ENCODE measurements around the gene AHSG. TPM values are rescaled to one million over a fixed set of nuclear protein-coding genes. Genes with fewer than 3 reads are reported as not detected.

Gene AHSG
- total RNA-seq, 1 experiment from 2014 or later, result not detected

DNA sequence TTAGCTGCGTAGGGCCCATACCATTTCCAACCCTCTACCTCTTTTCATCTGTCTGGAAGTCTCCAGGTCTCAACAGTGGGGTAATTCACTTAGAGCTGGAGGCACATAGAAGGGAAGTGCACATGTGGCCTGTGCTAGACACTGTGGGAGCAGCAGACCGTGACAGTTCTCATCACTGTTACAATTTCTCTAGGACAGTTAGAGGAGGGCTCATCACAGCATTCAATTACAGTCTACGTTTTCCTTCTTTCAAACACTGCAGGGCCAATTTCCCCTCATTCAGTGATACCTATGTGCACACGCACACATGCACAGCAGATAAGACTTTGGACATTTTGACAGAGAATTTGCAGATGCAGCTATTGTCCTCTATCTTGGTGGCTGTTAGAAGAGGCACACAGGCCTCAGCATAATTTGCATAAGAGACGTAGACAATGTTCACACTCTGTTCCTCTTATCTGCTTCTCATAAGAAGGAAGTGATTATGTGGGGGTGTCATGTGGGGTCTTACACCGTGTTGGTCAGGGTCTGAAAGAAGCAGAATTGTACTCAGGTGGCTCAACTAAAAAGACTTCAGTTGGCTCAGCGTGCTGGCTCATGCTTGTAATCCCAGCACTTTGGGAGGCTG lies 40.3 kb downstream of the AHSG start:
- CTCF ChIA-PET, result interaction anchor here (2.0 kb wide), 1 partner anchor 36 kb away, joined by 9 read pairs; no protein-coding TSS in a partner anchor
- no peaks in the 10 kb centered on the region for H3K27me3 Mint-ChIP-seq (ENCODE audit: insufficient read depth, unreplicated experiment)

DNA sequence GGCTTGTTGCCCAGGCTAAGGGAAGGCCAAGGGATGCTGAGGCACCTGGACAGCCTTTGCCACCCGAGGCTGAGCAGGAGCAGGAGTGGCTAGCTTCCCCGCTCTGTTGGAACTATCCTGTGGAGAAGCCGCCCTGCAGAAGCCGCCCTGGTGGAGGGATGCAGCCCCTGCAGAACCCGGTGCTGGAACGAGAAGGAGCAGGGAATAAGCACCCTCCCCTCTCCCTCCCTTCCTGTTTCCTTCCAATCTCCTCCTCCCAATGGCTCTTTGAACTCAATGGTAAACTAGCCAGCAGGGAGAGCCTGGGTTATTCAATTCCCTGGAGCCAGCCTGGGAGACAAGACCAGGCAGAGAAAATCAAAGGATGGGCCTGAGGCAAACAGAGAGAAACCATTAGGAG lies 41.1 kb downstream of the AHSG start:
- Mint-ChIP-seq H3K4me1 (ENCODE audit: insufficient read depth, unreplicated experiment) (no peaks in the 10 kb centered on the region), H3K4me3 (ENCODE audit: unreplicated experiment) (no peak overlapping the region), H3K9me3 (ENCODE audit: unreplicated experiment) (no peaks in the 10 kb centered on the region), H3K36me3 (ENCODE audit: insufficient read depth, unreplicated experiment) (no peaks in the 10 kb centered on the region), H3K27me3 (ENCODE audit: insufficient read depth, unreplicated experiment) (no peaks in the 10 kb centered on the region), H3K27ac (ENCODE audit: low read depth, unreplicated experiment) (no peak overlapping the region)
- ChIA-PET CTCF (no interaction called here), POLR2A (interaction anchor here (0.6 to 1.3 kb wide), 2 partner anchors 128 to 135 kb away, joined by 3 to 4 read pairs; no protein-coding TSS in a partner anchor)
- DNase-seq (ENCODE audit: unreplicated experiment), result no peak
- TF ChIP-seq, protein P1, sequence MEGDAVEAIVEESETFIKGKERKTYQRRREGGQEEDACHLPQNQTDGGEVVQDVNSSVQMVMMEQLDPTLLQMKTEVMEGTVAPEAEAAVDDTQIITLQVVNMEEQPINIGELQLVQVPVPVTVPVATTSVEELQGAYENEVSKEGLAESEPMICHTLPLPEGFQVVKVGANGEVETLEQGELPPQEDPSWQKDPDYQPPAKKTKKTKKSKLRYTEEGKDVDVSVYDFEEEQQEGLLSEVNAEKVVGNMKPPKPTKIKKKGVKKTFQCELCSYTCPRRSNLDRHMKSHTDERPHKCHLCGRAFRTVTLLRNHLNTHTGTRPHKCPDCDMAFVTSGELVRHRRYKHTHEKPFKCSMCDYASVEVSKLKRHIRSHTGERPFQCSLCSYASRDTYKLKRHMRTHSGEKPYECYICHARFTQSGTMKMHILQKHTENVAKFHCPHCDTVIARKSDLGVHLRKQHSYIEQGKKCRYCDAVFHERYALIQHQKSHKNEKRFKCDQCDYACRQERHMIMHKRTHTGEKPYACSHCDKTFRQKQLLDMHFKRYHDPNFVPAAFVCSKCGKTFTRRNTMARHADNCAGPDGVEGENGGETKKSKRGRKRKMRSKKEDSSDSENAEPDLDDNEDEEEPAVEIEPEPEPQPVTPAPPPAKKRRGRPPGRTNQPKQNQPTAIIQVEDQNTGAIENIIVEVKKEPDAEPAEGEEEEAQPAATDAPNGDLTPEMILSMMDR (IDR thresholded peaks at IDR 0.05; ENCODE audit: unreplicated experiment), result no peak
- no TSS peak for BruUV-seq (replicated peaks)
- intact Hi-C loops (cut with micrococcal nuclease), result no loop called here

More for the DNA sequence above, 40.3 kb downstream of the AHSG start:
- BruUV-seq (replicated peaks), result no TSS peak
- H3K4me1 Mint-ChIP-seq (ENCODE audit: insufficient read depth, unreplicated experiment), result no peaks in the 10 kb centered on the region
- H3K27ac Mint-ChIP-seq (ENCODE audit: low read depth, unreplicated experiment), result no peak overlapping the region
- H3K36me3 Mint-ChIP-seq (ENCODE audit: insufficient read depth, unreplicated experiment), result no peaks in the 10 kb centered on the region
- no peak overlapping the region for H3K4me3 Mint-ChIP-seq (ENCODE audit: unreplicated experiment)
- H3K9me3 Mint-ChIP-seq (ENCODE audit: unreplicated experiment), result no peaks in the 10 kb centered on the region
- TF ChIP-seq, protein P1 (IDR thresholded peaks at IDR 0.05; ENCODE audit: unreplicated experiment), result no peak
- POLR2A ChIA-PET, result interaction anchor here (0.6 kb wide), 1 partner anchor 136 kb away, joined by 3 read pairs; no protein-coding TSS in a partner anchor
- intact Hi-C loops (cut with micrococcal nuclease), result no loop called here
- no peak for DNase-seq (ENCODE audit: unreplicated experiment)

DNA sequence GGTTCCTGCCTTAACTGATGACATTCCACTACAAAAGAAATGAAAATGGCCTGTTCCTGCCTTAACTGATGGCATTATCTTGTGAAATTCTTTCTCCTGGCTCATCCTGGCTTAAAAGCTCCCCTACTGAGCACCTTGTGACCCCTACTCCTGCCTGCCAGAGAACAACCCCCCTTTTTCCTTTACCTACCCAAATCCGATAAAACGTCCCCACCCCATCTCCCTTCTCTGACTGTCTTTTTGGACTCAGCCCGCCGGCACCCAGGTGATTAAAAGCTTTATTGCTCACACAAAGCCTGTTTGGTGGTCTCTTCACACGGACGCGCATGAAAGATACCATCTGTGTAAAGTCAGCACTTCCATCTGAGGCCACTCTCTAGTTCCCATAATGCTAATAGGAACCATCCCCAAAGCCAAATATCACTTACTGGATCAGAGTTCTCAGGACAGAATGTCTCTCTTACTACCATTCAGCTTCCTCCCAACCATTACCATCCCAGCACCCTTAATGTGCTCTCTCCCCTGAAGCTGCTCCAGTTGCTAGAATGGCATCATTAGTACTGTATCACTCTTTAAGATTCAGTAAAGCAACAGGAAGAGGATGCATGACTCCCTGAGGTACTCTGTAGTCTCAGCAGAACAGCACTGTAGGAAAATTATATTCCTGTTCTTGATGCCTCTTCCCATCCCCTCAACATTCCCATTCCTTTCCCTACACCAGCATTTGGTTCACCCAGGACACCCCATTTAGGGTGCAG lies 50.7 kb downstream of the AHSG start:
- no peak overlapping the region for H3K4me3 Mint-ChIP-seq (ENCODE audit: unreplicated experiment)
- no peak overlapping the region for H3K27ac Mint-ChIP-seq (ENCODE audit: low read depth, unreplicated experiment)
- H3K36me3 Mint-ChIP-seq (ENCODE audit: insufficient read depth, unreplicated experiment), result no peaks in the 10 kb centered on the region
- ChIA-PET CTCF (interaction anchor here (0.6 kb wide), 1 partner anchor 170 kb away, joined by 5 read pairs; no protein-coding TSS in a partner anchor), POLR2A (interaction anchor here (0.8 to 1.0 kb wide), 2 partner anchors 19 to 120 kb away, joined by 4 to 6 read pairs; partner anchors contain the start of gene EIF4A2)
- no peaks in the 10 kb centered on the region for H3K4me1 Mint-ChIP-seq (ENCODE audit: insufficient read depth, unreplicated experiment)
- no TSS peak for BruUV-seq (replicated peaks)
- DNase-seq (ENCODE audit: unreplicated experiment), result no peak
- H3K27me3 Mint-ChIP-seq (ENCODE audit: insufficient read depth, unreplicated experiment), result no peaks in the 10 kb centered on the region
- no peaks in the 10 kb centered on the region for H3K9me3 Mint-ChIP-seq (ENCODE audit: unreplicated experiment)
- intact Hi-C loops (cut with micrococcal nuclease), result no loop called here
- TF ChIP-seq, protein P1 (IDR thresholded peaks at IDR 0.05; ENCODE audit: unreplicated experiment), result no peak

DNA sequence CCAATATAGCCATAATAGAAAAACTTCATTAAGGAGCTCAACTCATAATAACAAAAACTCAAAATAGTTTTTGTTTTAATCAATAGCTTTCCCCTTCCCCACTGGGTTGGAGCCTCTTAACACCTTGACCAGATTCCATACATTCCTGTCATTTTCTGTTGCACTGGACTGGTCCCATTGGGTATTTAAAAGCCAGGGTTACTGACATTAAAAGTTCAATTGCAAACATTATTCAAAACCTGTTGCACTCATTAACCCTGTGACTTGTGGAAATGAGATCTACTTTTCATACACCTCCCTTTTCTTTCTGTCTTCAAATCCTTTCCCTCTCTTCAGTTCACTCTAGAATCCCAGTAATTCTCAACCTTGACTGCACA lies 51.2 kb downstream of the AHSG start:
- intact Hi-C loops (cut with micrococcal nuclease), result no loop called here
- CTCF ChIA-PET, result interaction anchor here (0.6 kb wide), 1 partner anchor 169 kb away, joined by 5 read pairs; no protein-coding TSS in a partner anchor
- Mint-ChIP-seq H3K27ac (ENCODE audit: low read depth, unreplicated experiment) (no peak overlapping the region), H3K4me3 (ENCODE audit: unreplicated experiment) (no peak overlapping the region), H3K9me3 (ENCODE audit: unreplicated experiment) (no peaks in the 10 kb centered on the region), H3K27me3 (ENCODE audit: insufficient read depth, unreplicated experiment) (no peaks in the 10 kb centered on the region), H3K4me1 (ENCODE audit: insufficient read depth, unreplicated experiment) (peaks cover under 1% of the 10 kb centered on the region), H3K36me3 (ENCODE audit: insufficient read depth, unreplicated experiment) (no peaks in the 10 kb centered on the region)
- TF ChIP-seq, protein P1 (IDR thresholded peaks at IDR 0.05; ENCODE audit: unreplicated experiment), result no peak
- no TSS peak for BruUV-seq (replicated peaks)
- DNase-seq (ENCODE audit: unreplicated experiment), result no peak
- POLR2A ChIA-PET, result interaction anchor here (0.8 to 1.0 kb wide), 2 partner anchors 20 to 119 kb away, joined by 4 to 6 read pairs; partner anchors contain the start of gene EIF4A2

Measured in MCF 10A (cell line).